GM12891 (cell line): ENCODE results near the gene CTSF.
A peak's percentile ranks its signal among the peaks of the same experiment; 100 is the strongest.

Experiments
- DNase-seq: peaks from one replicate; pipeline ENCODE4 v3.0.0; 2011; ENCODE audit warnings: low spot score; ENCODE audit not compliant: insufficient read length
- FAIRE-seq: peaks from 2 replicates; lab custom pipeline; 2011; peaks lifted over from hg19 to GRCh38; lab: Jason Lieb, UNC
- PAX5 ChIP-seq: IDR thresholded peaks from 2 replicates; pipeline ENCODE4 v1.6.1; 2011; ENCODE audit warnings: low read length, moderate library complexity, mild to moderate bottlenecking; ENCODE audit not compliant: insufficient read depth, severe bottlenecking
- POLR2A ChIP-seq: IDR thresholded peaks from 2 replicates; pipeline ENCODE4 v1.6.1; 2011; ENCODE audit warnings: low read depth, low read length, control low read depth
- POLR2AphosphoS5 ChIP-seq: IDR thresholded peaks from 2 replicates; pipeline ENCODE4 v1.6.1; 2011; ENCODE audit warnings: low read depth, low read length, control low read depth
- POU2F2 ChIP-seq: IDR thresholded peaks from 2 replicates; pipeline ENCODE4 v1.6.1; 2011; ENCODE audit warnings: low read depth, mild to moderate bottlenecking, control low read depth, low read length, moderate library complexity
- SPI1 ChIP-seq: IDR thresholded peaks from 2 replicates; pipeline ENCODE4 v1.6.1; 2011; ENCODE audit warnings: low read depth, low read length, control low read depth
- TAF1 ChIP-seq: IDR thresholded peaks from 2 replicates; pipeline ENCODE4 v1.6.1; 2011; ENCODE audit warnings: low read depth, low read length, control low read depth

The CTSF gene

DNA sequence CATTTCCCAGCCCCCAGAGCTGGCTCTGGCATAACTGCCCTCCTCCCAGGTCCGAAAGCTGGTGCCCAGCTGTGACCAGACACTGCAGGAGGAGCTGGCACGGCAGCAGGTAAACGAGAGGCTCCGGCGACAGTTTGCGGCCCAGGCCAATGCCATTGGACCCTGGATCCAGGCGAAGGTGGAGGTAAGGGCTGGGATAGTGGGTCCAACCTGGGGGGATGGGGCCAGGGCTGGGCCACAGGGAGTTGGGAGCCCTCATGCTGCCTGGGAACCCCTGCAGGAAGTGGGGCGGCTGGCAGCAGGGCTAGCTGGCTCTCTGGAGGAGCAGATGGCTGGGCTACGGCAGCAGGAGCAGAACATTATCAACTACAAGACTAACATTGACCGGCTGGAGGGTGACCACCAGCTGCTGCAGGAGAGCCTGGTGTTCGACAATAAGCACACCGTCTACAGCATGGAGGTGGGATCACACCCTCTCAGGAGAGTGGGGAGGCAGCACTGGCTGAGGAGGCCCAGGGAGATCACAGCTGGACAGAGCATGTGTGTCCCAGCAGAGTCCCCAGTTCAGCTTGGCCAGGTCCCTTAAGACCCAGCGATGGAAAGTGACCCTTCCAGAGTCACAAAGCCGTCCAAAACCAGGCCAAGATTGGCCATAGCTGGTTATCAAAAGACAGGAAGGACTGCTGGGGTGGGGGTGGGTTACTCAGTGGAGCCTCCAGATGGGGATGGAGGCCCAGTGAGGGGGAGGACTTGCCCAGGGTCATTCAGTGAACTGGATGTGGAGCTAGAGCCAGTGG is 7.0 kb downstream of the CTSF start:
- FAIRE-seq (no peak), DNase-seq (no peak)
- TF ChIP-seq POLR2AphosphoS5 = no peak
- no peak for TF ChIP-seq SPI1
- TF ChIP-seq PAX5 = no peak
- TF ChIP-seq POU2F2 = no peak
- TF ChIP-seq POLR2A = no peak
- TF ChIP-seq TAF1 = no peak

DNA sequence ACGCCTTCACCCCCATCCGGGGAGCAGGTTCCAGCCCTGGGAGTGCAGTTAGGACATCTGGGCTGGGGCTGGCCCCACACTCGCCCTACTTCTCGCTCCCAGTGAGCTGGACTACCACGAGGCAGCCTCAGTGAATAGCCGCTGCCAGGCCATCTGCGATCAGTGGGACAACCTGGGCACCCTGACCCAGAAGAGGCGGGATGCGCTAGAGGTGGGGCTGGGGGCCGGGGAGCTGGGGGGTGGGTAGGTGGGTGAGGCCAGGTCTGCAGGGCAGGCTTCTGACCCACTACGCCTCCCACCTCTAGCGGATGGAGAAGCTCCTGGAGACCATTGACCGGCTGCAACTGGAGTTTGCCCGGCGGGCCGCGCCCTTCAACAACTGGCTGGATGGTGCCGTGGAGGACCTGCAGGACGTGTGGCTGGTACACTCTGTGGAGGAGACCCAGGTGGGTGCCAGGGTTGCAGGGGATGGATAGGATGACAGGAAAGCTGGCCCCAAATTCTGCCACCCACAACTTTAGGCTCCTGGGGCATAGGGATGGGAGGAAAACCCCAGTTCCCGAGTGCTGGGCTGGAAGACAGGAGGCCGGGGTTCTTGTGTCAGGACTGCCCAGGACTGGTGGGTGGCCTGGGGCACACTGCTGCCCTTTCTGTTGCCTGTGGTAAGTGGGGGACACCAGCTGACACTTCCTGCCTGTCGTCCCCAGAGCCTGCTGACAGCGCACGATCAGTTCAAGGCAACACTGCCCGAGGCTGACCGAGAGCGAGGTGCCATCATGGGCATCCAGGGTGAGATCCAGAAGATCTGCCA is 8.3 kb downstream of the CTSF start:
- FAIRE-seq (peak; percentile 38), DNase-seq (no peak)

DNA sequence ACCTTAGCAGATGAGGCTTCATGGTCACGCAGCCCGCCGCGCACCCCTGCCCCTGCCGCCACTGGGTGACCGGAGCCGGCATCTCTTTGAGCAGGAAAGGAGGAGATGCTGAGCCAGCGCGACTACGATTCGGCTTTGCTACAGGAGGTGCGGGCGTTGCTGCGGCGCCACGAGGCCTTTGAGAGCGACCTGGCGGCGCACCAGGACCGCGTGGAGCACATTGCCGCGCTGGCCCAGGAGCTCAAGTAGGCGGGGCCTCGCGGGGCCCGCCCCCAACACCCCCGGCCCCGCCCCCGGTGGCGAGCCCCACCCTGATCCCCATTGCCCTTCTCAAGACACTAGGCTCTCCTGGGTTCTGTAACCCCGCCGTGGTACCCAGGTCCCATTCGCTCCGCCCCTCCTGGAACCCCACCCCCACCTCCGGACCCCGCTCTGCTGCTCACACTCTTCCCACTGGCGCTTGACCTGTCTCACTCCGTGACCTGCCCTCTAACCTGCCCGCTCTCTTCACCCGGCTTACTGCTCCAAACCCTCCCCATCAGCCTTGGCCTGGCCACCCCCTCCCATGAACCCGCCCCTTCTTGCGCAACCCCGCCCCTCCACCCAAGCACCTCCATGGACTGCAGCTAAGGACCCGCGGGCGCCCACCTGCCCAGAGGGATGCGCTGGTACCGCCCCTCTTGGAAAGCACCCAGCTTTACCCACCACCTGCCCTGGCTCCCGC is 9.1 kb downstream of the CTSF start:
- DNase-seq (no peak), FAIRE-seq (no peak)
- TF ChIP-seq SPI1 (no peak), POLR2AphosphoS5 (no peak), POU2F2 (no peak), POLR2A (no peak), TAF1 (no peak), PAX5 (no peak)

More for the DNA sequence above, 8.3 kb downstream of the CTSF start:
- no peak for TF ChIP-seq POLR2A
- no peak for TF ChIP-seq POU2F2
- TF ChIP-seq SPI1 = no peak
- TF ChIP-seq POLR2AphosphoS5 = no peak
- no peak for TF ChIP-seq PAX5
- no peak for TF ChIP-seq TAF1

DNA sequence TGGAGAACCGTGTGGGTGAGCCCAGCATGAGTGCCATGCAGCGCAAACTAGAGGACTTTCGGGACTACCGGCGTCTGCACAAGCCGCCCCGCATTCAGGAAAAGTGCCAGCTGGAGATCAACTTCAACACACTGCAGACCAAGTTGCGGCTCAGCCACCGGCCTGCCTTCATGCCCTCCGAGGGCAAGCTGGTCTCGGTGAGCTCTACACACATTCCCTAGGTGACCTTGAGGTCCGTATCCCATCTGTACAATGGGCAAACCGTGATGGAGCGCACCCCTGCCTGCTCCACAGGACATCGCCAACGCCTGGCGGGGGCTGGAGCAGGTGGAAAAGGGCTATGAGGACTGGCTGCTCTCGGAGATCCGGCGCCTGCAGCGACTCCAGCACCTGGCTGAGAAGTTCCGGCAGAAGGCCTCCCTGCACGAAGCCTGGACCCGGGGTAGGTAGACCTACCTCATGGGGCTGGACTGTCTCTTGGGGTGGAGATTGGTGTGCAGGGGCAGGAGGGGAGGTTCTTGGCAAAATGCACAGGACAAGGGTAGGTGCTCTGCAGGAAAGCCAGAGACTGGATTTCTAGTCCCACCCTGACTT is 10.6 kb downstream of the CTSF start:
- DNase-seq (no peak), FAIRE-seq (no peak)
- TF ChIP-seq TAF1 (no peak), POU2F2 (no peak), POLR2AphosphoS5 (no peak), SPI1 (no peak), POLR2A (no peak), PAX5 (no peak)

DNA sequence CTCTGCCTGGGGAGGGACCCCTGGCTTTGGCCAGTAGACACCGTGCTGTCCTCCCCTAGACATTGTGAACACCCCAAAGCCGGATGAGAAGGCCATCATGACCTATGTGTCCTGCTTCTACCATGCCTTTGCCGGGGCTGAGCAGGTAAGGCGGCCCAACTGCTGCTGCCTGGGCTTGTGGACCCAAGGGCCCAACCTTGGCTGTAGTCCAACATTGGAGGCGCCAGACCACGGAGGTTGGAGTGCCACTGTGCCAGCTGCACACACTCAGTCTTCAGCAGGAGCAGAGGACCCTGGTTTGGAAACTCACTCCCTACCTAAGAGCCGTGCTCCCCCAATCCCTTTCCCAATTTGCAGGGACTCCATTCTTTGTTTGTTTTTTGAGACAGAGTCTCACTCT is 12.3 kb downstream of the CTSF start:
- no peak for TF ChIP-seq TAF1
- TF ChIP-seq PAX5 = no peak
- no peak for TF ChIP-seq SPI1
- TF ChIP-seq POU2F2 = no peak
- no peak for TF ChIP-seq POLR2AphosphoS5
- TF ChIP-seq POLR2A = no peak
- FAIRE-seq = no peak
- DNase-seq = no peak

DNA sequence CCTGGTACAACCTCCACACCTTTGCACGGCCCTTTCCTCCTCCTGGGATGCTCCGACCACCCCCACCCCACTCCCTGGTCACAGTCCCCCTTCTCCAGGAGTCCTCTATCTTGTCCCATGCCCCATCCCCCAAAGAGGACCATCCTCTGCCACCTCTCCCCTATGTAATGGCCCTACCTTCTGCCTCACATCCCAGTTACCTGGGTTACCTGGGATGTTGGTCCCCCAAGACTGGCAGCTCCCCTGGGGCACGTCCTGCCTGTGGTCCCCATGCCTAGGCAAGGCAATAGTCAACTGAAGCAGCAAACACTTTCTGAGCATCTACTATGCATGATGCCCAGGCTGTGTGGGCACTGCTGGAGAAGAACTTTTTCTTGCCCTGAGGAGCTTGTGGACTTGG is 13.0 kb downstream of the CTSF start:
- no peak for FAIRE-seq

DNA sequence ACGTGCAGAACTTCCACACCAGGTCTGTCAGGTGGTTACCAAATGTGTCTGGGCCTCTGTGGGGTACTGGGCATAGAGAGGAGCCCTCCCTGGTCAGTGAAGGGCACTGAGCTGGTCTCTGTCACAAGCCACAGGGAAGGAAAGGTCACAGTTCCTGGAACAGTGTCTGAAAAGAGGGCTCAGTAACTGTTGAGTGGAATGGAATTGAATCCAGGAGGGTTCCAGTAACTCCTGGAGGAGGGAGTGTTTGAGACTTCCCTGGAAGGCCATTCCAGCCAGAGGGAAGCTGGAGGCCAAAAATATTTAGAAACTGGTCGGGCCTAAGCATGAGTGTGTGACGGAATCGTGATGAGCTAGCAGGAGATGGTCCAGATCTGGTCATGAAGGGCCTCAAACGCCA is 13.8 kb downstream of the CTSF start:
- DNase-seq = no peak
- FAIRE-seq = no peak
- no peak for TF ChIP-seq PAX5
- TF ChIP-seq POU2F2 = no peak
- TF ChIP-seq TAF1 = no peak
- no peak for TF ChIP-seq POLR2AphosphoS5
- TF ChIP-seq SPI1 = no peak
- TF ChIP-seq POLR2A = no peak

More for the DNA sequence above, 13.0 kb downstream of the CTSF start:
- TF ChIP-seq TAF1 (no peak), SPI1 (no peak), PAX5 (no peak), POLR2A (no peak), POU2F2 (no peak), POLR2AphosphoS5 (no peak)
- DNase-seq = no peak

DNA sequence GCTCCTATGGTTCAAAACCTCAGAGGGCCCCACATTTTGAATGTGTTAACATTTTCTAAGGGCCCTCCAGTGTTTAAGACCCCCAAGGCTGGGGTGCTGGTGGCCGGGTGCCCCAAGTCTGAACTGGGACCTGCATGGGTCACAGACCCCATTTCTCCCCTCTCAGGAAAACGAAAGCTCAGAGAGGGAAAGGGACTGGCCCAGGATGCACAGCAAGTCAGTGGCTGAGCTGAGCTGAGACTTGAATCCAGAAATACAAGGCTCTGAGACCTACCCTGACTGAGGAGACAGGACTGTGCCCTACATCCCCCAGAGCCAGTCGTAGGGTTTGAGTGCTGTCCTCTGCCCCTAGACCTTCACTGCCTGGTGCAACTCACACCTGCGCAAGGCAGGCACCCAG is 17.5 kb downstream of the CTSF start:
- FAIRE-seq = no peak
- TF ChIP-seq POLR2AphosphoS5 (no peak), SPI1 (no peak), POU2F2 (no peak), POLR2A (no peak), TAF1 (no peak), PAX5 (no peak)
- DNase-seq = no peak
